ENCODE data around the gene UGP2. TPM values are rescaled to one million over a fixed set of nuclear protein-coding genes. Genes with fewer than 3 reads are reported as not detected.
"Not testable (repeated sequence)": the region's sequence is repeated elsewhere in the genome, so short reads cannot be mapped to it uniquely, and the experiment has no call there.

Gene UGP2
- polyA plus RNA-seq, 12 donors, result 203 to 406 (median 344) TPM; not detected in 1

- no peak for DNase-seq
These were observed 13.9 kb upstream of the UGP2 start for GRCh38 chr2:63827749-63828148.

DNA sequence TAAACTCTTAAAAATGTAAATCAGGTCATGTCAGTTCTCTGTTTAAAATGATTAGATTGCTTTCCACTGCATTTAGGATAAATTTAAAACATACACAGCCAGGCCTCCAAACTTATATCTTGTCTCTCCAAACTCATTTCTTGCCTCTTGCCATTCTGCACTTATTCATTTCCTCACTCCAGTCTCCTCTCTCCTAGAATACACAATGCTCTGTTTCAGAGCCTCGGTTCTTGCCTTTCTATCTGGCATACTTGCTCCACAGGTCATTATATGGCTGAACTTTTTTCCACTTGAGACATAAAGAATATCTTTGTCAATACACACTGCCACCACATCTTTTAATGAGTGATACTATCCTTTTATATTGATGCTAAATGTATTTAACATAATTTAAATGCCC is 10.5 kb upstream of the UGP2 start:
- DNase-seq, result no peak

DNA sequence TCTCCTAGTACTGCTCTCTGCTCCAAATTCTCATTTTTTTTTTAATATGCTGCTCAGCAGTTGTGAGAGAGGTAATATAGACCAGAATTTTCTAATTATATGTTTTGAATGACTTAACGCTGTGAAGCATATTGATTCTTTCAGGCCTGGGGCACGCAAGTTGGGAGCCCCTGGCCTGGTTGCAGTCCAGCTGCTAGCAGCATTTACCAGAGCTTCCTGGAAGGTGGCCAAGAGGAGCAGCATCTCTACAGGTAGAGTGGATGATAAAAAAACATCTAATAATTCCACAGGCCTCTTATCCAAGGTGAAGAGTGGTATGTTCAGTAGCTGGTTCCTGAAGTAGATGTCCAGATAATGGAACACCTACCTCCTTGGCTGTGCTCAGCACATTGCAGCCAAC is 7.3 kb upstream of the UGP2 start:
- DNase-seq, result no peak

DNA sequence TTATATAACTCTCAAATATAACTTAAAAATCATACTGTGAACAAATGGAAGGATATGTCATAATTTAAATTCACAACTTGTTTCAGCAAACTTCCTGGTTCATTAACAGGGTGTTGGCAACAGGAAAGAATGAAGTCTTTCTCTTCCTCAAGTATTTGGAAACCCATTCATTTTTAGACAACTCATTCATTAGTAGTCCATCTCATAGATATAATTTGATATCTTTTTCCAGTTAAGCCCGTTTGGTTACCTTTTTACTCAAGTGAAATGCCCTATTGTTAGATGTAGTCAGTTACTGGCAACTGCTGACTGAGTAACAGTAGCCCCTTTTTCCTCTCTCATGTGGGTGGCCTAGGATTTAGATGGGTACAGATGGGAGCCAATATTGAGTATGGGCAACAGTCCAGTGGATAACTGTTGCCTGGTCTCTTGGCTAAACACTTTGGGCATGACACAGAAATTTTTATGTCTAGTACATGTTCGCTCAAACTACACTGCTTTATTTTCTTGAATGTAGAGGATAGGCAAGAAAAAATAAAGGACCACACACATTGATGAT is 4.6 kb upstream of the UGP2 start:
- no peak for DNase-seq

GRCh38 chr2:63840081-63840784 is 1.5 kb upstream of the UGP2 start:
- no peak for DNase-seq

DNA sequence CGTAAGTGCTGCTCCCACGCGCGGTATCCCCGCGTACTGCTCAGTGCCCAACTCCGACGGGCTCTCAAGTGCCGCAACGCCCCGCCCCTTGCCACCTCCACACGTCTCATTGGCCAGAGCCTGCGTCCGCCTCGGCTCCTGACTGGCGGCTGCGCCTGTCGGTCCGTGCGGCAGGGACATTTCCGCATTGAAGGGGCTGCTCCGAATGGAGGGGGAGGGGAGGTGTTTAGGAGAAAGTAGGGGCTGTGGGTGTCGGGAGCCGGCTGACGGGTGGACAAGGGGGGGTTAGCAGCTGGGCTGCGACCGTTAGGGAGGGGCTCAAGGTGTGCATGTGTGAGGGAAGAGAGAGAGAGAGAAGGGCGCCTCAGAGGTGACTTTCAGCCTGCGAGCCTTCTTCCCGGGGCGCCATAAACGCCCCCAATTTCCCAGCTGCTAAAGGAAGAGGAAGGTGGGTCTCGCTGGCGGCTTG is 877 bp upstream of the UGP2 start:
- DNase-seq, result peak; percentile 95

DNA sequence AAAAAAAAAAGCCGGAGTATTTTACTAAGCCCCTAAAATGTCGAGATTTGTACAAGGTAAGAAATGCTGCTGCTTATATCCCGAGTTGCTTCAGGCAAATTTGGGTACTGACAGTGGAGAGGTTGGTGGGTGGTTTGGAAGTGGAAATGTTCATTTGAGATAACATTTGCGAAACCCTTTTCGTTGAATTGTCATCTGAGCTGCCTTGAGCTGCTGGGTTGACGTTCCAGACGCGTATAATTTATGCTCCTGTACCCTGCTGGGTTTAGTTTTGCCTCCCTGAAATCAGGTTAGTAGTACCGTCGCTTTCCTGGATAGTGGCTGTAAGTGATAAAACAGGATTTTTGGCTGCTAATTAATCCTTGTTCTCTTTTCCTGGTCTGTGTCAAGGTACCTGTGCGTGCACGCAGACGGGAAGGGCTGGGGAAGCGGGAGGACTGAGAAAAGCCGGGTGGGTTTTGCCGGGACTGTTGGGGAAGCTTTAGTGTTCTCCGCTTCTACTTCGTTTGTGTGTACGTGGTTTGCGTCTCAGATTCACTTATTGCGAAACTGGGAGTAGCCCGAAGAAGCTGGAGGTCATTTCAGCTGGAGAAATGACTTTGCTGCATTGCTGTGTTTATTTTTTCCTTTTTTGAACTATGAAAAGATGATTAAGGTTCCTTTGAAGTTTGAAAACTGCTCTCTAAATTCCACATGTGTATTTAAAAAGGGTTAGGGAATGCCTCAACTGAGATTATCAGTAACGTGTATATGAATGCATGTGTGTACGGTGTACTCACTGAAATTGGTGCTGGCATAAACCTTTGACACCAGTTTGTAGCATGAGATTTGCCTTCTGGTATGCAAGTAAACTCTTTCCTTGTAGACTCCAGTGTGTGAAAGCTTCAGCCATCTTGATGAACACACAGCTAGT is 709 bp downstream of the UGP2 start:
- peak; percentile 50 for DNase-seq

DNA sequence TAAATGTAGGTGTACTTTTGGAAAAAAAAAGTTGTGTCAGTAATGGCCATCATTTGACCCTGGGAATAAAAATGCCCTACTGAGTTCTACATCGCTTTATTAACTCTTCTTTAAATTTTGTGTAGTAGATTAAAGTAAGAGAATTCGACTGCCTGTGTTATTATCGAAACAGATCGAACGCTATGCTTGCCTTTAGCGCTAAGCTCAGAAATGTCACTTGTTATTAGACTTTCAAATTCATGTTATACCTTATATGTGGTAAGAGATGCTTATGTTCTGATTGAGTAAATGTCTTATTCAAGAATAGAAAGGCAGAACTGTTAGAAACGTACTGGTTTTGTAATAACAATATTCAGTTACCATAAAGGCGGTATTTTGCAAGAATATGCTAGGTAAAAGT is 1.4 kb downstream of the UGP2 start:
- DNase-seq, result no peak

DNA sequence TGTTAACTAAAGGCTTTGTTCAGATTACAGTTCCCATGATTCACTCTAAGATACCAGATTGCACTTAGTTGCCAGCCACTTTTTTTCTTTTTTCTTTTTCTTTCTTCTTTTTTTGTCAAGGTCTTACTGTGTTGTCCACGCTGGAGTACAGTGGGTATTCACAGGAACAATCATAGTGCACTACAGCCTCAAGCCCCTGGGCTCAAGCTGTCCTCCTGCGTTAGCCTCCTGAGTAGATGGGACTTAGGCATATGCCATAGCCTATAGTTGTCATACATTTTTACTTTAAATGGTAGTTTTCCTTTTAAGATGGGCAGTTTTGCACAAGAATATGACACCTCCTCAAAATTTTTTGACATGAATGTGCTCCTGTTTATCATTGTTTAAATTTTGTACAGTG is 2.1 kb downstream of the UGP2 start:
- DNase-seq, result no peak

DNA sequence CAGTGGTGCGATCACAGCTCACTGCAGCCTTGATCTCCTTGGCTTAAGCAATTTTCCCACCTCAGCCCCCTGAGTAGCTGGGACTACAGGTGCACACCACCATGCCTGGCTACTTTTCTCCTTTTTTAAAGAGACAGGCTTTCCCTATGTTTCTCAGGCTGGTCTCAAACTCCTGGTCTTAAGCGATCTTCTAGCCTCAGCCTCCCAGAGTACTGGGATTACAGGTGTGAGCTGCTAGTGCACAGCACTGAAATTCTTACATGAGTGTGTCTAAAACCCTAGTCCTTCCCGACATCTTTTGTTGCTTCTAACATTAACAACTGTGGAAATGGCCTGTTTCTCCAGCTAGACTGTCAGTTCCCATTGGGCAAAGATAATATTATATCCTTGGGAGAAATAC is 2.9 kb downstream of the UGP2 start:
- no peak for DNase-seq

DNA sequence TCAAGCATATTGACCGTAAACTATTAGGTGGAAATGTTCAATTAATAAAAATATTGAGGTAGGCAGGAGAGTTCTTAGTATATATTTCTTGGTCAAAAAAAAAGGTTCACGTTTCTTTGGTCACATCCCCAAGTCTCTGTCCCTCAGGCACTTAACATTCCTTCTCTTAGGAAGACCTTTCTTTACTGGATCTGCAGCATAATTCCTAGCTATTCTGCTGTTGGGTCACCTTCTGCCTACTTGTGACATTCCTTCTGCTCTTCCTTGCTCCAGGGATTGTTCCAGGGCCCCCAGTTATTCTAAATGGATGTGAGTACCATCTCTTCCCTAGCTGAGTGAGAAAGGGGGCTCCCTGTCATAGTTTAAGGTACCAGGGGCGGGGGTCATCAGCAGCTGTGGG is 4.2 kb downstream of the UGP2 start:
- DNase-seq, result no peak

DNA sequence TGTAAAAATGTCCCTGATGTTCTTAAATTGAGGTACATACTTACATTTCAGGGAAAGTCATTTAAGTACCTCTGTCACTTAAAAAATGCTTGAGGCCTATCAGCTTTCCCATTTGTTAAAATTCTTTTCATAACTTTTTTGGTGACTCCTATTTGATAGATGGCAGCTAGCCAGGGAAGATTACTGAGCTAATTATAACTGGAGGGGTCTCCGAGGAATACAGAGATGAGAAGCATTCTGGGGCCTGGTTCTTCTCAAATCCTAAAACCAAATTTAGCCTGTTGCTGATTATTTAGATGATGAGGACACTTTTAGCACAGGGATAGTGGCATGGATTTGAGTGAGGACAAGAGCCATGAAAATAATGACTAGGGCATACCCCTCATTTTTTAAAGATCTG is 4.8 kb downstream of the UGP2 start:
- no peak for DNase-seq

DNA sequence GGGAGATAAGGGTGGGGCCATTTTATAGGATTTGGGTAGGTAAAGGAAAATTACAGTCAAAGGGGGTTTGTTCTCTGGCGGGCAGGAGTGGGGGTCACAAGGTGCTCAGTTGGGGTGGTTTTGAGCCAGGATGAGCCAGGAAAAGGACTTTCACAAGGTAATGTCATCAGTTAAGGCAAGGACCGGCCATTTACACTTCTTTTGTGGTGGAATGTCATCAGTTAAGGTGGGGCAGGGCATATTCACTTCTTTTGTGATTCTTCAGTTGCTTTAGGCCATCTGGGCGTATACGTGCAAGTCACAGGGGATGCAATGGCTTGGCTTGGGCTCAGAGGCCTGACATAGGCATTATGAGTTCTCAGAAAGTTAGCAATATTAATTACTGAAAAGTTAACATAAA is 5.9 kb downstream of the UGP2 start:
- not testable (repeated sequence) for DNase-seq

GRCh38 chr2:63849381-63850203 is 7.9 kb downstream of the UGP2 start:
- no peak for DNase-seq

- DNase-seq, result no peak
These were observed 8.5 kb downstream of the UGP2 start for GRCh38 chr2:63850204-63850571.

- no peak for DNase-seq
These were observed 9.0 kb downstream of the UGP2 start for GRCh38 chr2:63850649-63851048.

- DNase-seq, result no peak
These were observed 10.1 kb downstream of the UGP2 start for GRCh38 chr2:63851691-63852311.

- no peak for DNase-seq
These were observed 12.0 kb downstream of the UGP2 start for GRCh38 chr2:63853527-63854310.

GRCh38 chr2:63855418-63856302 is 14.0 kb downstream of the UGP2 start:
- no peak for DNase-seq

GRCh38 chr2:63856303-63856603 is 14.6 kb downstream of the UGP2 start:
- DNase-seq, result no peak
